ENCODE measurements around the gene MEGF8. TPM values are rescaled to one million over a fixed set of nuclear protein-coding genes. Genes with fewer than 3 reads are reported as not detected.
A peak's percentile ranks its signal among the peaks of the same experiment; 100 is the strongest.

Gene MEGF8
- total and polyA plus RNA-seq, 9 of the 15 experiments (the other 6 are each of a cell fraction or from before 2014, with no cell fraction given), result 0.28 to 13.1 (median 3.0) TPM

DNA sequence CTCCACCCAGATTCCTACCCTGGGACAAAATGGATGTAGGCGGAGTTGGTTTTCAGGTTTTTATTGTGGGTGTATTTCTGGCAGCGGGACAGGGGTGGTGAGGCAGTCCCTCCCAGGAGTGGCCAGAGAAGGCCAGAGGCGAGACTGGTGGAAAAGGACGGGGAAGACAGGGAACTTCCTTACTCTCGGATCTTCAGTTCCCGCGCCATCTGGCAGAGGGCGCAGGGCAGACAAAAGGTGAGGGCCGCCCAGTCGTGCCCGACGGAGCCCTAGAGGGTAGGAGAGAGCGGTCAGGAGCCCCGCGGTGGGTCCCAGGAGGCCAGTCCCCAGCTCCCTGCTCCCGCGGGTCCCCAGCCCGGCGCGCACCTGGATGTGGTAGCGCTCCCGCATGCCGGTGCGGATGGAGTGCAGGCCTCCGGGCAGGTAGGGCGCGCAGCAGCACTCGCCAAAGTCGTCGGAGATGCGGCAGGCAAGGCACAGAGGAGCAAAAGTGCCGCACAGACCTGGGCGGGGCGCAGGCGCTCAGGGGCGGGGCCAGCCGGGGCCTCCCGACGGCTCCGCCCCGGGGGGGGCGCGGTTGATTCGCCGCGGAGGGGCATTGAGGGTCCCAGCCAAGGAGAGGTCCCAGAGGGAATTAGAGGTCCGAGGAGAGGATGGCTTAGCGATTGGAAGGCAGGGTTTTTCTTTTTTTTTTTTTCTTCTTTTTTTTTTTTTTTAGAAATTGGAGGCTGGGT lies 61.7 kb downstream of the MEGF8 start (continued):
- TF ChIP-seq, protein P1, sequence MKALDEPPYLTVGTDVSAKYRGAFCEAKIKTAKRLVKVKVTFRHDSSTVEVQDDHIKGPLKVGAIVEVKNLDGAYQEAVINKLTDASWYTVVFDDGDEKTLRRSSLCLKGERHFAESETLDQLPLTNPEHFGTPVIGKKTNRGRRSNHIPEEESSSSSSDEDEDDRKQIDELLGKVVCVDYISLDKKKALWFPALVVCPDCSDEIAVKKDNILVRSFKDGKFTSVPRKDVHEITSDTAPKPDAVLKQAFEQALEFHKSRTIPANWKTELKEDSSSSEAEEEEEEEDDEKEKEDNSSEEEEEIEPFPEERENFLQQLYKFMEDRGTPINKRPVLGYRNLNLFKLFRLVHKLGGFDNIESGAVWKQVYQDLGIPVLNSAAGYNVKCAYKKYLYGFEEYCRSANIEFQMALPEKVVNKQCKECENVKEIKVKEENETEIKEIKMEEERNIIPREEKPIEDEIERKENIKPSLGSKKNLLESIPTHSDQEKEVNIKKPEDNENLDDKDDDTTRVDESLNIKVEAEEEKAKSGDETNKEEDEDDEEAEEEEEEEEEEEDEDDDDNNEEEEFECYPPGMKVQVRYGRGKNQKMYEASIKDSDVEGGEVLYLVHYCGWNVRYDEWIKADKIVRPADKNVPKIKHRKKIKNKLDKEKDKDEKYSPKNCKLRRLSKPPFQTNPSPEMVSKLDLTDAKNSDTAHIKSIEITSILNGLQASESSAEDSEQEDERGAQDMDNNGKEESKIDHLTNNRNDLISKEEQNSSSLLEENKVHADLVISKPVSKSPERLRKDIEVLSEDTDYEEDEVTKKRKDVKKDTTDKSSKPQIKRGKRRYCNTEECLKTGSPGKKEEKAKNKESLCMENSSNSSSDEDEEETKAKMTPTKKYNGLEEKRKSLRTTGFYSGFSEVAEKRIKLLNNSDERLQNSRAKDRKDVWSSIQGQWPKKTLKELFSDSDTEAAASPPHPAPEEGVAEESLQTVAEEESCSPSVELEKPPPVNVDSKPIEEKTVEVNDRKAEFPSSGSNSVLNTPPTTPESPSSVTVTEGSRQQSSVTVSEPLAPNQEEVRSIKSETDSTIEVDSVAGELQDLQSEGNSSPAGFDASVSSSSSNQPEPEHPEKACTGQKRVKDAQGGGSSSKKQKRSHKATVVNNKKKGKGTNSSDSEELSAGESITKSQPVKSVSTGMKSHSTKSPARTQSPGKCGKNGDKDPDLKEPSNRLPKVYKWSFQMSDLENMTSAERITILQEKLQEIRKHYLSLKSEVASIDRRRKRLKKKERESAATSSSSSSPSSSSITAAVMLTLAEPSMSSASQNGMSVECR (CRISPR knock-in tag; IDR thresholded peaks at IDR 0.05), result 0 out of 2 replicates have a peak, but pooled peaks have one; percentile 29
- TF ChIP-seq, protein P2, sequence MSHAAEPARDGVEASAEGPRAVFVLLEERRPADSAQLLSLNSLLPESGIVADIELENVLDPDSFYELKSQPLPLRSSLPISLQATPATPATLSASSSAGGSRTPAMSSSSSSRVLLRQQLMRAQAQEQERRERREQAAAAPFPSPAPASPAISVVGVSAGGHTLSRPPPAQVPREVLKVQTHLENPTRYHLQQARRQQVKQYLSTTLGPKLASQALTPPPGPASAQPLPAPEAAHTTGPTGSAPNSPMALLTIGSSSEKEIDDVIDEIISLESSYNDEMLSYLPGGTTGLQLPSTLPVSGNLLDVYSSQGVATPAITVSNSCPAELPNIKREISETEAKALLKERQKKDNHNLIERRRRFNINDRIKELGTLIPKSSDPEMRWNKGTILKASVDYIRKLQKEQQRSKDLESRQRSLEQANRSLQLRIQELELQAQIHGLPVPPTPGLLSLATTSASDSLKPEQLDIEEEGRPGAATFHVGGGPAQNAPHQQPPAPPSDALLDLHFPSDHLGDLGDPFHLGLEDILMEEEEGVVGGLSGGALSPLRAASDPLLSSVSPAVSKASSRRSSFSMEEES (CRISPR knock-in tag; IDR thresholded peaks at IDR 0.05), result no peak
- TF ChIP-seq PRMT5 (CRISPR knock-in tag; IDR thresholded peaks at IDR 0.05) (no peak), CTCF (IDR thresholded peaks at IDR 0.05 in 2 of 3, conservative IDR thresholded peaks at IDR 0.05 in 1 of 3; ENCODE audit: insufficient read depth in 2 of 3, low read depth in 1 of 3, low read length in 3 of 3) (peak; percentile 56 to 60 (median 57)), ZNF431 (CRISPR knock-in tag; IDR thresholded peaks at IDR 0.05) (no peak), TEAD1 (CRISPR knock-in tag; IDR thresholded peaks at IDR 0.05) (0 out of 4 replicates have a peak, but pooled peaks of 1 of the 2 experiments have one; percentile 20), MYC (IDR thresholded peaks at IDR 0.05; ENCODE audit: low read depth, low read length) (0 out of 2 replicates have a peak, but pooled peaks have one; percentile 10), MYC (CRISPR knock-in tag; IDR thresholded peaks at IDR 0.05; ENCODE audit: borderline replicate concordance, low read depth) (no peak), KDM2B (CRISPR knock-in tag; IDR thresholded peaks at IDR 0.05) (0 out of 2 replicates have a peak, but pooled peaks have one; percentile 77), HEY1 (CRISPR knock-in tag; IDR thresholded peaks at IDR 0.05; ENCODE audit: borderline replicate concordance) (no peak), POLR2G (IDR thresholded peaks at IDR 0.05; ENCODE audit: low read depth, low read length) (peak; percentile 69), TGIF2 (CRISPR knock-in tag; IDR thresholded peaks at IDR 0.05) (no peak), ZNF239 (CRISPR knock-in tag; IDR thresholded peaks at IDR 0.05) (no peak), SRSF9 (IDR thresholded peaks at IDR 0.05; ENCODE audit: borderline replicate concordance, low read depth, low read length) (no peak), ZZZ3 (IDR thresholded peaks at IDR 0.05) (no peak), MTA3 (IDR thresholded peaks at IDR 0.05; ENCODE audit: borderline replicate concordance) (peak; percentile 59; the same call in 1 of the 2 replicates), HNRNPL (IDR thresholded peaks at IDR 0.05; ENCODE audit: low read depth, low read length) (peak; percentile 51; the same call in 1 of the 2 replicates)
- TF ChIP-seq, protein P3, sequence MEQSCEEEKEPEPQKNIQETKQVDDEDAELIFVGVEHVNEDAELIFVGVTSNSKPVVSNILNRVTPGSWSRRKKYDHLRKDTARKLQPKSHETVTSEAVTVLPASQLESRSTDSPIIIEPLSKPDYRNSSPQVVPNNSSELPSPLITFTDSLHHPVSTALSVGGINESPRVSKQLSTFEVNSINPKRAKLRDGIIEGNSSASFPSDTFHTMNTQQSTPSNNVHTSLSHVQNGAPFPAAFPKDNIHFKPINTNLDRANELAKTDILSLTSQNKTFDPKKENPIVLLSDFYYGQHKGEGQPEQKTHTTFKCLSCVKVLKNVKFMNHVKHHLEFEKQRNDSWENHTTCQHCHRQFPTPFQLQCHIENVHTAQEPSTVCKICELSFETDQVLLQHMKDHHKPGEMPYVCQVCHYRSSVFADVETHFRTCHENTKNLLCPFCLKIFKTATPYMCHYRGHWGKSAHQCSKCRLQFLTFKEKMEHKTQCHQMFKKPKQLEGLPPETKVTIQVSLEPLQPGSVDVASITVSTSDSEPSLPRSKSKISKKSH (CRISPR knock-in tag; IDR thresholded peaks at IDR 0.05), result no peak

Data from K562 (cell line).